Medulla oblongata (tissue), 1 donor: ENCODE measurements around the gene SLC35F3.
"Not testable (repeated sequence)": the region's sequence is repeated elsewhere in the genome, so short reads cannot be mapped to it uniquely, and the experiment has no call there.

Experiments
- DNase-seq: peaks from one replicate; pipeline ENCODE4 v3.0.0-alpha.2; 2015; ENCODE audit errors: extremely low spot score

Gene SLC35F3

DNA sequence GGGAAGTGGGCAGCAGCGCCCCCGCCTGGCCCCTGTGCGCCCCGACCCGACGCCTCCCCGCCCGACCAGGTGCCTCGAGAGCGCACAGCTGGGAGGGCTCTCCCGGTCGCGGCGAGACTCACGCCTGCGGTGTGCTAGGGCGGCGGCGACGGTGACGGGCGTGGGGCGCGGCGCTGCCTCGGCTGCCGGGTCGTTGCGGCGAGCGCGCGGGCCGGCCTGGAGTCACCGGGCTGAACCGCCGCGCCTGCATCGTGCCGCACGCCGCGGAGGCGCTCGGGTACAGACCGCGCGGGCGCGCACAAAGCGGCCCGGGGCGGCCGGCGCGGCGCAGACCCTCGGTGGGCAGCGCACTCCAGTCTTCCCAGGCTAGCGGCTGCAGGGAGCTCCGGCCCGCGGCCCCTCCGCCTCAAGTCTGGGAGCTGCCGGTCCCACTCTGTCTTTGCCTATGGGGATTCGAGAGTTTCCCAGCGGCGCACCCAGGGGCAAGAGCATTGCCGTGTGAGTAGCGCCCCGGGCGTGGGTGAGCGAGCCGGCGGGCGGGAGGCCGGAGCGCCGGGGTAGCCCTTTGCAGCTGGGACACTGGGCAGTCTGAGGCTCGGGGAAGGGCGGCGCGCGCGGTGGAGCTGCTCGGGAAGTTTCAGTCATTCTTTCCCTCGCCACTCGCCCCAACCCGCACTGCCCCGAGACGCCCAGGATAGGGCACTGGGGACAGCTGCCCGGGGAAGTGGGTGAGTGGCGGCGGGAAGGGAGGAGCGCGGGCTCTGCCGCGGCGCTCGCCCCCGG lies at the start of gene SLC35F3:
TSS of gene SLC35F3 (plus strand) at position 44 of the 783 bp plus-strand sequence.
- no peak for DNase-seq

DNA sequence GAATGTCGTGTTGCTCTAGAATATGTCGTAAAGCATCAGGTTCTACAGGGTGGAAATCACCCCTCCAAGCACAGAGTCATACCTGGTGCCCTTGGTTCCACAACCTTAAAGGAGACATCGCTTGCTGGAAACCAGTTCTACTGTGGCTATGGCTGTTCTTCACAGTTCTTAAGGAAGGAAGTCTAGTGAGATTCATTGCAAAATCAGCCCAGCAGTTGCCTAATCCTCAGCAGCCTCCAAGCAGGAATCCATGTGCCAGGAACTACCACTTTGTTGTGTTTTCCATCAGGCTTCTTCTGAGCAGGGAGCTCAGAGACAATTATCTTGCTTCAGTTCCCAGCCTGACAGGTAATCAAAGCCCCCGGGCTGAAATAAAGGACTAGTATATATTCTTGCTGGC lies 45.0 kb upstream of the SLC35F3 start:
- DNase-seq: no peak

DNA sequence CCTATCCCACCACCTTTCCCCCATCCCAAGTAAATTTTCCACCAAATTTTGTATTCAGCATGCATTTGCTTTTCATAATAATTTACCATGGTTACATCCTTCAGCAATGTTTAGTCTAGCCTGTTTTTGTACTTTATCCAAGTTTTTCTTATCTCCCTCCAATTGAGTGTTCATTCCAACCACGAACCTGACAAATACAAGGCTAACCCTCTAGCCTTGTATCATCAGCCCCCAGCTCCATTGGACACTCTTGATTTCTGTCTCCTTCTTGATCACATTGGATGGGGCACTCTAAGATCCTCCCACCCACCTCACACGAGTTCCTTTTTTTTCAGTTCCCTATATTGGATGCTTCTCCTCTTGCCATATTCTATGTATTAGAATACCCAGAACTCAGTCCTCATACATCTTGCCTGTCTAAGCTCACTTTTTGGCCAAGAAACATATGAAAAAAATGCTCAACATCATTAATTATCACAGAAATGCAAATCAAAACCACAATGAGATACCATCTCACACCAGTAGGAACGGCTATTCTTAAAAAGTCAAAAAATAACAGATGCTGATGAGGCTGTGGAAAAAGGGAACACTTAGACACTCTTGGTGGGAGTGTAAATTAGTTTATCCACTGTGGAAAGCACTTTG lies 40.5 kb upstream of the SLC35F3 start:
- DNase-seq: no peak

DNA sequence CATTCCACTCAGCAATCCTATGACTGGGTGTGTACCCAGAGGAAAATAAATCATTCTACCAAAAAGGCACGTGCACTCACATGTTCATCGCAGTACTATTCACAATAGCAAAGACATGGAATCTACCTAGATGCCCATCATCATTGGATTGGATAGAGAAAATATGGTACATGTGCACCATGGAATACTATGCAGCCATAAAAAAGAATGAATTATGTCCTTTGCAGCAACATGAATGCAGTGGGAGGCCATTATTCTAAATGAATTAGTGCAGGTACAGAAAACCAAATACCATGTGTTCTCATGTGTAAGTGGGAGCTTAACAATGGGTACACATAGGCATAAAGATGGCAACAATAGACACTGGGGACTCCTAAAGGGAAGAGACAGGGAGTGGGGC lies 39.9 kb upstream of the SLC35F3 start:
- DNase-seq: no peak

DNA sequence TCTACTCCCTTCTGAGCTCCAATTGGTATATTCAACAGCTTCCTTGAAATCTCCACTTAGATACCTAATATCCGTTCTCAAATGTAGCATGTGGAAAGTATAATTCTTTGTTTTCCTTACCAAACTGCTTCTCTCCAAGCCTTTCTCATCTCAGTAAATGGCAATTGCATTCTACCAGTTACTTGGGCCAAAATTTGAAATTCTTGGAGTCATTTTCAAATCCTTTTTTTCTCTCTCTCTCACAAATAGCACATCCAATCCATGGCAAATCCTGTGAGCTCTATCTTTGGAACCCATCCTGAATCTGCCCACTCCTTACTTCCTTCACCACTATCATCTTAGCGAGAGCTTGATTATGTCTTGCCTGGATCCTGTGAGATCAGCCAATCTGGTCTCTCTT lies 39.3 kb upstream of the SLC35F3 start:
- DNase-seq: no peak

DNA sequence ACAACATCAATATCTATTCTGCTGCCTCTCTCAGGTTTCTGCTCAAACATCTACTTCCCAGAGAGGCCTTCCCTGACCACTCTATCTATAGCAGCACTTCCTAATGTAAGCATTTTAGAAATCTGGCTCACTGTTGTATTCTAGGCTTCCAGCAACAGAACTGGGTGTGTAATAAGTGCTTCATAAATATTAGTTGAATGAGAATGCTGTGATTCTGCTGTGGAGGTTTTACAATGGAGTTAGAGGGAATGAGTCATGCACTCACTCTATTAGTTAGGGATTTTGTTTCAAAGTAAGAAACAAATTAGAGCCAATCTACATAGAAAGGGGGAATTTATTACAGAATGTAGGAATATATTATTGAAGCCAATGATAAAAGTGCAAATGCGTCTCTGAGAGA lies 38.6 kb upstream of the SLC35F3 start:
- no peak for DNase-seq

DNA sequence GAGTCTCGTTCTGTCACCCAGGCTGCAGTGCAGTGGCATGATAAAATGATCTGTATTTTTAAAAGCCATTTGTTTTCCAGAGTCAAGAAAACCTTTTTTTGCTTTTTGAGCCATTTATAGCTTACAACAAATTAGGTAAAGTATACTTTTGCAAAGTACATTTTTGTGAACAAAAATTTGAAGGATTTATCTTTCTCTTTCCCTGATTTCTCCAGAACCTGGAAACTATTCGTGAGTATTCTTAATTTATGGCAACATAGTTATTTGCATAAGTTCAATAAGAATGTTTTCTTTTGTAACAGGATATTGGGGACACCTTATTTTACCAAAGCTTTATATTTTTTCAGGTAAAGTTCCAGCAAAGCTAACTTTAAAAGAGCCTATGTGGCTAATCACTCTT lies 37.4 kb upstream of the SLC35F3 start:
- DNase-seq: no peak

DNA sequence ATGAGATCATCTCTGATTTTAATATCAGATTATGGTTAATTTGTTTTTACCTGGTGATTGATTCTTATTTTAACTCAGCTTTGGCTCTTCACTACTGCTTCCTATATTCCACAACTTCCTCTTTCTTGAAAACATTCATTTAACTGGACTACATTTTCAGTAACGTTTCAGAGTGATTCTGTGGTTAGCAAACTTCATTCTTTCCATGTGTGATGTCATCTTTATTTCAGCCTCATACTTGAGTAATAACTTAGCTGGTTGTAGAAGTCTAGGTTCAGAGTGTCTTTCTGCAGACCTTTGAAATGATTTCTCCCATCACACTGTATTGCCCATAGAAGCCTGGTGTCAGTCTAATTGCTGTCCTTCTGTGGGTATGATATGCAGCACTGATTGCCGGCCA lies 36.0 kb upstream of the SLC35F3 start:
- DNase-seq: no peak

DNA sequence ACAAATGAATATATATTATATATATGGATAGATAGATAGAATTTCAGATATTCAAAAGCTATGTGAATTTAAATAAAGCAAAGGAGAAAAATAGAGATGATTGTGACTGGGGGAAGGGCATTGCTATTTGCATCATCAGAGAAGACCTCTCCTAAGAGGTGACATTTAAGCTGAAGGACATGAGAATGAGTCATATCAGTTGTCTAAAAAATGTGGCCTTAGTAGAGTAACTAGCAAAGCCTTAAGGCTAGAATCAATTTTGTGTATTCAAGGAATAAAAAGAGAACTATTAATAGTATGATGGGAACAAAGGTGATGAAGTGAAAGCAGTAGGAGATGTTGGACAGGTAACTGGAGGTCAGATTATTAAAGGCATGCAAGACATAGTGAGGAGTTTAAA lies 34.8 kb upstream of the SLC35F3 start:
- no peak for DNase-seq

DNA sequence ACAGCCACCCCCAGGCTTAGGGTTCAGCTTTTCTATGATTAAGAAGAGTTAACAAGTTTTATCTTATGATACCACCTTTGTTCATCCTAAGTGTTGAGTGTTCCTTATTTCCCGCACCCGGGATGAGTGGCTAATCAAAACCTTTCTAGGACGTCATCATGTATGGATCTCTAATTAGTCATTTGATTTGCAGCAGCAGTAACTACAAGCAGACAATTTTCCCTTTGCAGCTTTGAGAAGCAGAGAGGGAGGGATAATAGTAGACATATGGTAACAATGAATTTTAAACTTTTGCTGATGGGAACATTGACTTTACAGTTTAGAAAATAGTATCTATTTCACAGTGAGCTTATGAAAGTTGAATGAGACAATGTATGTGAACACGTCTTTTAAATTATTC lies 30.8 kb upstream of the SLC35F3 start:
- no peak for DNase-seq

DNA sequence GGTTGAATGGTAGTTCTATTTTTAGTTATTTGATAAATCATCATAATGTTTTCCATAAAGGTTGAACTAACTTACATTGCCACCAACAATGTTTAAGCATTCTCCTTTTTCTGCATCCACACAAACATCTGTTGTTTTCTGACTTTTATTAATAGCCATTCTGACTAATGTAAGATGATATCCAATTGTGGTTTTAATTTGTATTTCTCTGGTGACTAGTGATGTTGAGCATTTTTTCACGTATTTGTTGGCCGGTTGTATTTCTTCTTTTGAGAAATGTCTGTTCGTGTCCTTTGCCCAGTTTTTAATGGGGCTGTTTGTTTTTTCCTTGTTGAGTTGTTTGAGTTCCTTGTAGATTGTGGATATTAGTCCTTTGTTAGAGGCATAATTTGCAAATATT lies 24.6 kb upstream of the SLC35F3 start:
- no peak for DNase-seq

DNA sequence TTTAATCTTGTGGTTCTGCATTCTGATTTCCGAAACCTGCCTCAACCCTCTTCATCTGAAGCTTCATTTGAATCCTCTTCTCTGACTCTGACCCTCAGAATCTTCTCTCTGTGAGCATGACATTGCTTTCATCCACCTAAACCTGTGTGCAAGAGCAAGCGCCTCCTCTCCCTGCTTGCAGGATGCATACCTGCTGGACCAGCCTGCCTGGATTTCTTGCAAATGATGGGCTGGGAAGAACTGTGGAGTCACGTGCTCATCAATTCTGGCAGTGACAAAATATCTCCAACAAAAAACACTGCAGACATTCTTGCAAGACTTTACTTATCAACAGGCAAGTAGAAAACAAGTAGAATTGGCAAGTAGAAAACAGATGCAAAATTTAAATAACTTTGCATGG lies 20.8 kb upstream of the SLC35F3 start:
- DNase-seq: no peak

DNA sequence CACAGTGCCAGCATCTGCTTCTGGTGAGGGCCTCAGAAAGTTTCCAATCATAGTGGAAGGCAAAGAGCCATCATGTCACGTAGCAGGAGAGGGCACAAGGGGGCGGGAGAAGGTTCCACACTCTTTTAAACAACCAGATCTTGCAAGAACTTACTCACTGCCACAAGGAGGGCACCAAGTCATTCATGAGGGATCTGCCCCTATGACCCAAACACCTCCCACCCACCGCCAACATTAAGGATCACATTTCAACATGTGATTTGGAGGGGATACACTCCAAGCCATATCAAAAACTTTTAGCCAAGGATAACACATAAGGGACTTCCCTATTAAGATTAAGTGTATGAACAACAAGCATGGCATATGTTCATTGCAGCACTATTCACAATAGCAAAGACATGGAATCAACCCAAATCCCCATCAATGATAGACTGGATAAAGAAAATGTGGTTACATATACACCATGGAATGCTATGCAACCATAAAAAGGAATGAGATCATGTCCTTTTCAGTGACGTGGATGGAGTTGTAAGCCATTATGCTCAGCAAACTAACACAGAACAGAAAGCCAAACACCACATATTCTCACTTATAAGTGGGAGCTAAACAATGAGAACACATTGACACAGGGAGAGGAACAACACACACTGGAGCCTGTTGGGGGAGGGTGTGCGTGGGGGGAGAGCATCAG lies 19.9 kb upstream of the SLC35F3 start:
- no peak for DNase-seq

DNA sequence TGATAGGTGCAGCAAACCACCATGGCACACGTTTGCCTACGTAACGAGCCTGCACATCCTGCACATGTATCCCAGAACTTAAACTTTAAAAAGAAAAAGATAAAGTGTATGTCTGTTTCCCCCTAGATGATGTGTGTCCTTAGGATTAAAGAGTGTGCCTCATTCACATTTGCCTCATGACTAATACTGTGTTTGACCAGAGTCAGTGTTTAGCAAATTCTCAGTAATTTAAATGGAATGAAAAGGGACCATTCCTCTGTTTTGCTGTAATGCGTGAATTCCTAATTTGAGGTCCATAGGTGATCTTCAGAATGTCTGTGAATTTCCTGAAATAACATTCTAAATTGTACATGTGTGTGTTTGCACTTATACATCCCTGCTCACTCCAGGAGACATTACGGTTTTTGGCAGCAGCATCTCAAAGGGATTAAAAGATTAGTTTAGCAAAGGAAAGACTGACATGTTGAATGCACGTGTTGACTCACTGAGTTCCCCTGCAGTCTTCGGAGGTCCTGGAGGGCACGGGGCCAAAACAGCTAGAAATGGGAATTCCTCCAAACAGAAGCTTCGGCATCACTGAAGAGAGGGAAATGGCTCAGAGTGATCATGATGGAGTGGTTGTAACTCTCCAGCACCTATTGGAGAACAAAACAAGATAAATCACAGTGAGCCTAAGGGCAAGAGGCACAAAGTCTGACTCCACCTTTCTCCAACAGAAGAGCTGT lies 19.1 kb upstream of the SLC35F3 start:
- no peak for DNase-seq

DNA sequence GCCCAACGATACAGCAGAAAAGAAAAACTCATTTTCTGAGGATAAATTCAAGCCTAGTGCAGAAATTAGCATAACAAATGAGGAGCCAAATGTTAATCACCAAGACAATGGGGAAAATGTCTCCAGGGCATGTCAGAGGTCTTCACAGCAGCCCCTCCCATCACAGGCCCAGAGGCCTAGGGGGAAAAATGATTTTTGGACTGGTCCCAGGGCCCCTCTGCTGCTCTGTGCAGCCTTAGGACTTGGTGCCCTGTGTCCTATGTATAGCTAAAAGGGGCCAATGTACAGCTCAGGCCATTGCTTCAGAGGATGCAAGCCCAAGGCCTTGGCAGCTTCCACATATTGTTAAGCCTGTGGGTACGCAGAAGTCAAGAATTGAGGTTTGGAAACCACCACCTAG lies 13.3 kb upstream of the SLC35F3 start:
- not testable (repeated sequence) for DNase-seq

DNA sequence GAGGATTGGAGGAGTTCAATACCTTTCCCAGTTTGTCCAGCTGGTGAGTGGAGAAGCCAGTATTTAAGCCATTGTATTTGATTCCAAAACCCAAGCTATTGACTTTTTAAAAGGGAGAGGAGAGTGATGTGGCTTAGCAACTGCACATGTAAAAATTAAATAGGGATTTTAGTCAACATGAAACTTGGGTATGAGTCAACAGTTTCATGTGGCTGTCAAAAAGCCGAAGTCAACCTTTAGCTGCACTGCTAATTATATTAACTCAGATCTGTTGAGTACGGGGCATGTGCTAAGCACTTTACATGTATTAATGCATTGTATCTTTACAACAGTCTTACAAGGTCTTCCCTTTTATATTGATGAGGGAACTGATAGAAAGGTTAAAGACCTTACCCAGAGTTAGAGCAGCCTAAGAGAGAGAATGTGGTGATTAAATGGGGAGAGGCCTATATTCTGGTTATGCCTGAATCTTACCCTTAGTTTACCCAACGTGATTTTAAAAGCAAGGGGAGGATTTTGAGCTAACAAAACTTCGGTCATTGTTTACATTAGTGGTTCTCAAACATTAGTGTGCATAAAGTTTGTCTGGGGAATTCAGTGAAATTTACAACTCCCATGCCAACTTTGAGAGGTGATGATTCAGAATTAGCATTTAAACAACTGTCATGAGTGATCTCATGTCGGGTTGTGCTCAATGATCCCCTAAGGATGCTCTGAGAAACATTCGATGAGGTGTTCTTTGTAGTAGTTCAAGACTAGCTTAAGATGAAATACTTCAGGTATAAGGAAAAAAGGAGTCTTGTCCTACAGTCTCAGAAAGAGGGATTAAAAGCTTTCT lies 6.9 kb upstream of the SLC35F3 start:
- no peak for DNase-seq

DNA sequence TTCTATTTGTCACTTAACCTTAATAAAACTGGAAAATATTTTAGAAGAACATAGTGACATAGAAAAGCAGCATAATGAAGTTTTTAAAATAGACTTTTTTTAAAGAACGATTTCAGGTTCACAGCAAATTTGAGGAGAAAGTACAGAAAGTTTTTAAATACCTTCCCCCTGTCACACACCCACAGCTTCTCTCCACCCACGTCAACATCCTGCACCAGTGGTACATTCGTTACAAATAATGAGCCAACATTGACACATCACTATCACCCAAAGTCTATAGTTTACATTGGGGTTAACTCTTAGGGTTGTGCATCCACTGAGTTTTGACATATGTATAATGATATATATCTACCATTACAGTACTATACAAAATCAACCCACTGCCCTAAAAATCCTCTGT lies 3.0 kb upstream of the SLC35F3 start:
- no peak for DNase-seq

DNA sequence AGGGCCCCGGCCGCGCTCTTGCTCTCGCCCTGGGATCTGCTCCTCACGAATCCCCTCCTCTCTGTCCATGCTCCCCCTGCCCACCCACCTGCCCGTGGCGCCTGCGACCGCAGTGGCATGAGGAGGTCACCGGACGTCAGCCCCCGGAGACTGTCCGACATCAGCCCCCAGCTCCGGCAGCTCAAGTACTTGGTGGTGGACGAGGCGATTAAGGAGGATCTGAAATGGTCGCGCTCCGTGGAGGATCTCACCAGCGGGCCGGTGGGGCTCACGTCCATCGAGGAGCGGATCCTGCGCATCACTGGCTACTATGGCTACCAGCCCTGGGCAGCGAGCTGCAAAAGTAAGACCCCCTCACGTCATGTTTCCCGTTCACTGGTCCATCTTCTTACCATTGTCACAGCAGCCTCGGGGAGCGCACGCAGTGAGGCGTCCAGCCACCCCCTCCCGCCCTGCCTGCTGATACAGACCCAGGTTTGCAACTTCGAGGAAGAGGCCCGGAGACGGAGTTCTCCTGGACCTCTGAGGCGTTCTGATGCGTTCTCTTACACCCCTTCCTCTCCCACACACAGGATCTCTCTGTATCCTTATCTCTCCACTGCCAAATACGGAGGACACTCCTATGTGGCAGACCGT lies 1.1 kb downstream of the SLC35F3 start:
- DNase-seq: no peak

DNA sequence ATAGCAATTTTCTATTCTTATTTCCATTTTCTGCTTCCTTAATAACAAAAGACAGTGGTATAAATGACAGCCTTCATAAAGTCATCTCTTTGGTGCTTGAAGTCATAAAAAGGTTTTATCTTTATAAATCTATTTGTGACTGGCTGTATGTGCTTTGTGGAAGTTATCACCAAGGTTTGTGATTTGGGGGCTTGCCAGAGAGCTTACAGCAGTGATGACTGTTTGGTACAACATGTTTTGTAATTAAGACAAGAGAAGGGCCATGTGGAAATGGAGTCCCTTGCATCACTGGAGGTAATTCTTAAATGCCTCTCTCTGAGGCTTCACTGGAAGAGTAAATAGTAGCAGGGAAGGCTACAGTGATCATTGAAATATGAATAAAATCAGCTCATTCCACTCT lies 2.7 kb downstream of the SLC35F3 start:
- no peak for DNase-seq

DNA sequence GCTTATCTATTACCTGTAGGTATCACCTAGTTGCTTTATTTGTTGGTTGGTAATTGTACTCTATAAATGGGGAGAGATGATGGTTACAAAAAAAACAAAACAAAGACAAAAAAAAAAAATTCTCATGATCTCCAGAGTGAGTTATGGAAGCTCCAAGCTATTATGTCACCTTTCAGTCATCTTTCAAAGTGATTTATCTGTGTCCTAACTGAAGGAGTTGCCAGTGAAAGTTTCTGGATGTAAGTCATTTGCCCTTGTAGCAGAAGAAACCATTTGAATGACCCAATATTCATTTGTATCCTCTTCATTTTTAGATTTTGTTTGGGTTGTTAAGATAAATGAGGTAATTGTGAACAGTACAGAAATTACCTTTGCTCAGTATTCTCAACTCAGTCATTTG lies 3.6 kb downstream of the SLC35F3 start:
- DNase-seq: no peak

DNA sequence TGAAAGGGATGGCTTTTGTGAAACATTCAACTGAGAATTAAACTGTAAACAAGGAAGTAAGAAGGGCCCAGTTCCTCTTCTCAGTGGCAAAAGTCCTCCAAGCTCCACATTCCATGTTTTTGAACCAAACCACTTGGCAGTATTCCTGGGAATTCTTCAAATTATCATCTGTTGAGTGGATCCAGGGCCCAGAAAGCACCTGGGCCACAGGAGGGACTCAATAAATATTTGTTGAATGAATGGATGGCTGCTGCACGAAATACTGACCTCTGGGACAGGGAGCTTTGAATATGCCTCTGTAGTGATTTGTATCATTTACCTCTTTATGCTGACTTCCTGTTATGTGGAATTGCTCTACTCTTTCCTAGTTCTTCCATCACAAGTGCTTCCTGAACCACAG lies 4.7 kb downstream of the SLC35F3 start:
- DNase-seq: no peak
